ENCODE measurements around the gene CNOT6.

- no peak for TF ChIP-seq CTCF (IDR thresholded peaks at IDR 0.05)
- TF ChIP-seq POLR2A (IDR thresholded peaks at IDR 0.05) = no peak
Measured at GRCh38 chr5:180484813-180485212, 9.4 kb upstream of the CNOT6 start.

Measured in lower leg skin (tissue), 3 donors.